GM23338 (cell line): Measurements from ENCODE around the gene MBNL1.

ENCODE experiments used
- CREB1 ChIP-seq: fragments of 250-450 bp; sonication (Bioruptor Pico); IDR thresholded peaks from 2 replicates; pipeline ENCODE4 v1.5.0; 2020; ENCODE audit warnings: low read depth, mild to moderate bottlenecking, moderate library complexity
- EZH2 ChIP-seq: fragments of 200-600 bp; sonication (generic); IDR thresholded peaks from one replicate; pipeline ENCODE4 v1.8.0; 2017; ENCODE audit warnings: antibody characterized with exemption, mild to moderate bottlenecking, low read depth; ENCODE audit not compliant: unreplicated experiment
- EZH2phosphoT487 ChIP-seq: fragments of 200-600 bp; sonication (generic); IDR thresholded peaks from one replicate; pipeline ENCODE4 v1.8.1; 2018; ENCODE audit warnings: antibody characterized with exemption; ENCODE audit not compliant: unreplicated experiment
- JUNB ChIP-seq: IDR thresholded peaks from one replicate; pipeline ENCODE4 v1.6.1; 2016; ENCODE audit warnings: antibody characterized with exemption; ENCODE audit not compliant: unreplicated experiment
- POLR2AphosphoS5 ChIP-seq: IDR thresholded peaks from 2 replicates; pipeline ENCODE4 v1.6.1; 2016; ENCODE audit warnings: antibody characterized with exemption, low read depth
- REST ChIP-seq: IDR thresholded peaks from one replicate; pipeline ENCODE4 v1.6.1; 2018; ENCODE audit warnings: antibody characterized with exemption; ENCODE audit not compliant: unreplicated experiment
- ZNF114 ChIP-seq: fragments of 250-450 bp; sonication (Bioruptor Pico); IDR thresholded peaks from 2 replicates; pipeline ENCODE4 v1.5.0; 2020; ENCODE audit warnings: mild to moderate bottlenecking, moderate library complexity
- TF ChIP-seq, protein P1 (sequence below), 2 experiments: fragments of 200-600 bp in 1 of 2; sonication (generic) in 1 of 2; conservative IDR thresholded peaks; 2 replicates each; pipeline versions ENCODE4 v1.5.1 to v1.6.1; 2016 to 2017; ENCODE audit warnings: antibody characterized with exemption in 2 of 2, low read depth in 2 of 2, mild to moderate bottlenecking in 2 of 2, moderate library complexity in 1 of 2
- TF ChIP-seq, protein P2 (sequence below): fragments of 250-450 bp; sonication (Bioruptor Pico); IDR thresholded peaks from 2 replicates; pipeline ENCODE4 v1.5.0; 2020; ENCODE audit warnings: mild to moderate bottlenecking, moderate library complexity

- TF ChIP-seq EZH2 (no peak), POLR2AphosphoS5 (no peak), EZH2phosphoT487 (no peak), CREB1 (CRISPR knock-in tag) (no peak), REST (no peak), ZNF114 (CRISPR knock-in tag) (no peak), JUNB (no peak)
- TF ChIP-seq, protein P1, sequence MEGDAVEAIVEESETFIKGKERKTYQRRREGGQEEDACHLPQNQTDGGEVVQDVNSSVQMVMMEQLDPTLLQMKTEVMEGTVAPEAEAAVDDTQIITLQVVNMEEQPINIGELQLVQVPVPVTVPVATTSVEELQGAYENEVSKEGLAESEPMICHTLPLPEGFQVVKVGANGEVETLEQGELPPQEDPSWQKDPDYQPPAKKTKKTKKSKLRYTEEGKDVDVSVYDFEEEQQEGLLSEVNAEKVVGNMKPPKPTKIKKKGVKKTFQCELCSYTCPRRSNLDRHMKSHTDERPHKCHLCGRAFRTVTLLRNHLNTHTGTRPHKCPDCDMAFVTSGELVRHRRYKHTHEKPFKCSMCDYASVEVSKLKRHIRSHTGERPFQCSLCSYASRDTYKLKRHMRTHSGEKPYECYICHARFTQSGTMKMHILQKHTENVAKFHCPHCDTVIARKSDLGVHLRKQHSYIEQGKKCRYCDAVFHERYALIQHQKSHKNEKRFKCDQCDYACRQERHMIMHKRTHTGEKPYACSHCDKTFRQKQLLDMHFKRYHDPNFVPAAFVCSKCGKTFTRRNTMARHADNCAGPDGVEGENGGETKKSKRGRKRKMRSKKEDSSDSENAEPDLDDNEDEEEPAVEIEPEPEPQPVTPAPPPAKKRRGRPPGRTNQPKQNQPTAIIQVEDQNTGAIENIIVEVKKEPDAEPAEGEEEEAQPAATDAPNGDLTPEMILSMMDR (conservative IDR thresholded peaks at IDR 0.05; ENCODE audit: low read depth in 2 of 2) = no peak
- TF ChIP-seq, protein P2, sequence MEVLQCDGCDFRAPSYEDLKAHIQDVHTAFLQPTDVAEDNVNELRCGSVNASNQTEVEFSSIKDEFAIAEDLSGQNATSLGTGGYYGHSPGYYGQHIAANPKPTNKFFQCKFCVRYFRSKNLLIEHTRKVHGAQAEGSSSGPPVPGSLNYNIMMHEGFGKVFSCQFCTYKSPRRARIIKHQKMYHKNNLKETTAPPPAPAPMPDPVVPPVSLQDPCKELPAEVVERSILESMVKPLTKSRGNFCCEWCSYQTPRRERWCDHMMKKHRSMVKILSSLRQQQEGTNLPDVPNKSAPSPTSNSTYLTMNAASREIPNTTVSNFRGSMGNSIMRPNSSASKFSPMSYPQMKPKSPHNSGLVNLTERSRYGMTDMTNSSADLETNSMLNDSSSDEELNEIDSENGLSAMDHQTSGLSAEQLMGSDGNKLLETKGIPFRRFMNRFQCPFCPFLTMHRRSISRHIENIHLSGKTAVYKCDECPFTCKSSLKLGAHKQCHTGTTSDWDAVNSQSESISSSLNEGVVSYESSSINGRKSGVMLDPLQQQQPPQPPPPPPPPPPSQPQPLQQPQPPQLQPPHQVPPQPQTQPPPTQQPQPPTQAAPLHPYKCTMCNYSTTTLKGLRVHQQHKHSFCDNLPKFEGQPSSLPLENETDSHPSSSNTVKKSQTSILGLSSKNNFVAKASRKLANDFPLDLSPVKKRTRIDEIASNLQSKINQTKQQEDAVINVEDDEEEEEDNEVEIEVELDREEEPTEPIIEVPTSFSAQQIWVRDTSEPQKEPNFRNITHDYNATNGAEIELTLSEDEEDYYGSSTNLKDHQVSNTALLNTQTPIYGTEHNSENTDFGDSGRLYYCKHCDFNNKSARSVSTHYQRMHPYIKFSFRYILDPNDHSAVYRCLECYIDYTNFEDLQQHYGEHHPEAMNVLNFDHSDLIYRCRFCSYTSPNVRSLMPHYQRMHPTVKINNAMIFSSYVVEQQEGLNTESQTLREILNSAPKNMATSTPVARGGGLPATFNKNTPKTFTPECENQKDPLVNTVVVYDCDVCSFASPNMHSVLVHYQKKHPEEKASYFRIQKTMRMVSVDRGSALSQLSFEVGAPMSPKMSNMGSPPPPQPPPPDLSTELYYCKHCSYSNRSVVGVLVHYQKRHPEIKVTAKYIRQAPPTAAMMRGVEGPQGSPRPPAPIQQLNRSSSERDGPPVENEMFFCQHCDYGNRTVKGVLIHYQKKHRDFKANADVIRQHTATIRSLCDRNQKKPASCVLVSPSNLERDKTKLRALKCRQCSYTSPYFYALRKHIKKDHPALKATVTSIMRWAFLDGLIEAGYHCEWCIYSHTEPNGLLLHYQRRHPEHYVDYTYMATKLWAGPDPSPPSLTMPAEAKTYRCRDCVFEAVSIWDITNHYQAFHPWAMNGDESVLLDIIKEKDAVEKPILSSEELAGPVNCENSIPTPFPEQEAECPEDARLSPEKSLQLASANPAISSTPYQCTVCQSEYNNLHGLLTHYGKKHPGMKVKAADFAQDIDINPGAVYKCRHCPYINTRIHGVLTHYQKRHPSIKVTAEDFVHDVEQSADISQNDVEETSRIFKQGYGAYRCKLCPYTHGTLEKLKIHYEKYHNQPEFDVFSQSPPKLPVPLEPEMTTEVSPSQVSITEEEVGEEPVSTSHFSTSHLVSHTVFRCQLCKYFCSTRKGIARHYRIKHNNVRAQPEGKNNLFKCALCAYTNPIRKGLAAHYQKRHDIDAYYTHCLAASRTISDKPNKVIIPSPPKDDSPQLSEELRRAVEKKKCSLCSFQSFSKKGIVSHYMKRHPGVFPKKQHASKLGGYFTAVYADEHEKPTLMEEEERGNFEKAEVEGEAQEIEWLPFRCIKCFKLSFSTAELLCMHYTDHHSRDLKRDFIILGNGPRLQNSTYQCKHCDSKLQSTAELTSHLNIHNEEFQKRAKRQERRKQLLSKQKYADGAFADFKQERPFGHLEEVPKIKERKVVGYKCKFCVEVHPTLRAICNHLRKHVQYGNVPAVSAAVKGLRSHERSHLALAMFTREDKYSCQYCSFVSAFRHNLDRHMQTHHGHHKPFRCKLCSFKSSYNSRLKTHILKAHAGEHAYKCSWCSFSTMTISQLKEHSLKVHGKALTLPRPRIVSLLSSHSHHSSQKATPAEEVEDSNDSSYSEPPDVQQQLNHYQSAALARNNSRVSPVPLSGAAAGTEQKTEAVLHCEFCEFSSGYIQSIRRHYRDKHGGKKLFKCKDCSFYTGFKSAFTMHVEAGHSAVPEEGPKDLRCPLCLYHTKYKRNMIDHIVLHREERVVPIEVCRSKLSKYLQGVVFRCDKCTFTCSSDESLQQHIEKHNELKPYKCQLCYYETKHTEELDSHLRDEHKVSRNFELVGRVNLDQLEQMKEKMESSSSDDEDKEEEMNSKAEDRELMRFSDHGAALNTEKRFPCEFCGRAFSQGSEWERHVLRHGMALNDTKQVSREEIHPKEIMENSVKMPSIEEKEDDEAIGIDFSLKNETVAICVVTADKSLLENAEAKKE = no peak
Measured at GRCh38 chr3:152307829-152308474, 39.2 kb downstream of the MBNL1 start.
